HG02642 (cell line): Measurements from ENCODE around the gene TAF3.

Experiments
- ATAC-seq: cut with Tn5 transposase; IDR thresholded peaks from one replicate; pipeline ENCODE4 v1.9.1; 2021; ENCODE audit warnings: mild to moderate bottlenecking; ENCODE audit not compliant: unreplicated experiment, poor library complexity

TAF3 gene

GRCh38 chr10:7917736-7918135 lies 99.4 kb downstream of the TAF3 start:
- no peak for ATAC-seq

DNA sequence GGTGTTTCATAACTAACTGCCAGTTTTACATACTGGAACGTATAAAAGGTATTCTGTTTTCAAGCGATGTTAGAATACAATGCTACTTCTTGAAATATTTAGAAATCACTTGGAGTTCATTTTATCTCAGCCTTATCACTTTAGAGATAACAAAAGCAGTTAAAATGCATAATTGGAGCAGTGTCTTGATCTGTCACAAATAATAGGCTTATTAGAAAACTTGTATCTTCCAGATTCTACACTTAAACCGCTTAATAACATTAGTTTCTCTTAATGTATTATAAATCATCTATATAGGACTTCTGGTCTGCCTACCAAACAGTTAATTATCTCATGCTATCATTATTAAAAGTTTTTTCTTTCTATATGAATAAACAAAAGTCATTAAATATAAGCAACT lies 104.4 kb downstream of the TAF3 start:
- ATAC-seq: no peak

DNA sequence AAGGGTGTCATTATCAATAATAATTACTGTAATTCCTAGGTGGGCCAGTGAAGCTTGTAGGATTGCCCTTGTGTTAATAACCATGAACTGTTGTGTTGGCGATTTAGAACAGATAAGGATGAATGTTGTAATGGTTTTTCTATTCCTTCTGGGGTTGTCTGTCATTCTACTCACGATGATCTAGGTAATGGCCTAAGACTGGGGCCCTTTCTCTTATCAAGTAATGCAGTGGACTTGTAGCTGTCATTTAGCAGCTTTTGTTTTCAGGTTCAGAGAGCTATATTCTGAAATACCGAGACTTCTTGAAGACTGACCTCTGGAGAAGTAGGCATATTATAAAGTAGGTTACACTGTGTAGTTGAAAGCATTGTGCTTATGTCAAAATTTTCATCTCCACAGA lies 110.2 kb downstream of the TAF3 start:
- no peak for ATAC-seq

DNA sequence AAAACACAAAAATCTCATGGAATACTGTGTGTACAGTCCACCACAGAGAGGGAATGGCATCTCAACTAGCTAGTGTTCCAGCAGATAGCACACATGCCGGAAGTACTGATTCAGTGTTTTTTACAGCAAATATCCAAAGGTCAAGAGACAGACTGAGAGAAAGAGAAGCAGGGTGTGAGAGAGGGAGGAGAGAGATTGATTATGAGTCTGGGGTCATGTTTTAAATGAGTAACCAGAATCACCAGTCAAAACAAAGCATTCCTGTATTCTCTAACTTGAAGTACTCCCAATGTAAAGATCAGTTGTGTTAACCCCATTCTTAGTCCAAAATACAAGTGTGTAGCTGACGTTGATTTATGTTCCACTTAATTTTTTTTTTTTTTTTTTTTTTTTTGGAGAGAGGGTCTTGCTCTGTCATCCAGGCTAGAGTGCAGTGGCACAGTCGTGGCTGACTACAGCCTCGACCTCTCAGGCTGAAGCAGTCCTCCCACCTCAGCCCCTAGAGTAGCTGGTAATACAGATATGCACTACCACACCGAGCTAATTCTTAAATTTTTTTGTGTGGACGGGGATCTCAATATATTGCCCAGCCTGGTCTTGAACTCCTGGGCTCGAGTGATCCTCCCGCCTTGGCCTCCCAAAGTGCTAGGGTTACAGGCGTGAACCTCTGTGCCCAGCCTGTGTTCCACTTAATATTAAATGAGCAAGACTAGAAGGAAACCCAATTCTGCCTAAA lies 114.2 kb downstream of the TAF3 start:
- no peak for ATAC-seq

- ATAC-seq: no peak
Observed at GRCh38 chr10:7933262-7933661, 115.0 kb downstream of the TAF3 start.

GRCh38 chr10:7933757-7934156 lies 115.5 kb downstream of the TAF3 start:
- ATAC-seq: no peak

DNA sequence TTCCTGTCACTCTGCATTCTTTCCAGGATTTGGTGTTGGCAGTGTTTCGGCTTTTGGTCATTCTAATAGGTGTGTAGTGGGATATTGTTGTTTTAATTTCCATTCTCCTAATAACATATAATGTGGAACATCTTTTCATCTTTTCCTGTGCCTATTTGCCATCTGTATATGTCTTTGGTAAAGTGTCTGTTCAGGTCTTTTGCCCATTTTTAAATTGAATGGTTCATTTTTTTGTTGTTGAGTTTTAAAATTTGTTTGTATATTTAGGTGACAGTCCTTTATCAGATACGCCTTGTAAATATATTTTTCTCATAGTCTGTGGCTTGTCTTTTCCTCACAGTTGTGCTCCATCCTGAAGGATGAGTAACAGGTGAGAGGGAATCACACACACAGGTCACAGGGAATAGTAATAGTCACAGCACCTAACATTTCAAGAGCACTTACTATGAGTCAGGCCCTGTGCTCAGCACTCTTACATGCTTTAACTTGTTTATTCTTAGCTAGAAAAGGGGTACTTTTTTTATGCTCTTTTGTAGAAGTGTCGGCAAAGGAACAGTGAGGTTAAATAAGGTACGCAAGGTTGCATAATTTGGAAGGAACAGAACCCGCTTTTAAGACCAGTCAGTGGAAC lies 119.1 kb downstream of the TAF3 start:
- no peak for ATAC-seq

GRCh38 chr10:7941576-7941975 lies 123.3 kb downstream of the TAF3 start:
- no peak for ATAC-seq

DNA sequence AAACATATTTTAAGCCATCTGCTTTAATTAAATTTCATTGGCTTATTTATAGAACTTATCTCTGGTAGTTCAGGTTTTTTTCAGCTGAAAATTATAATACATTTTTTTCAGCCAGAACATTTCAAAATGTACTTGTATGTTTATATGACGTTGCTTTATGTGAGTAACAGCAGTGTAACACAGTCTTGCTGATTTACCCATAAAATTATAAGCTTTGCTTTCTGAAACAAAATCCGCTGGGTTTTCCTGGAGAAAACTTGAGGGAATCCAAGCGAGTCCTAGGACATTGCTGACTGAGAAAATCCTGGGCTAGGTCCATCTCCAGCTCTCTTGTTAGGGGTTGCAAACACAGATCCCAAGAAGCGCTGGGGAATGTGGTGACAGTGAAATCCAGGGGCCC lies 124.0 kb downstream of the TAF3 start:
- ATAC-seq: no peak

DNA sequence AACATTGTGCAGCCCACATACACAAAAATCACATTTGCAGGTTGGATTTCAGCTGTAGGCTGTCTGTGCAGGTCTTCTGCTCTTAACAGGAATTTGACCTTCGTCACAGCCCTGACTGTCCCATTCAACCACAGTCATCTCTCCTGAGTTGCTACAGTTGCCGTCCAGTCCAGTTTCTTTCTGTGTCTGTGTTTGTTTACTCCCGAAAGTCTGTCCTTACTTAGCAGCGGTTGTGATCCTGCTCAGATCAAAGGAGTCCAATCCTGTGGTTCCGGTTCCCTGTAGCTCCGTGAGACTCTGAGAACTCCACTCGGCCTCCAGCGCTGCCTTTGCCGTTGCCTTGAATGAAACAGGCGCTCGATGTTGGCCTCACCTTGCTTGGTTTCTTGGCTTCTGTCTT lies 124.6 kb downstream of the TAF3 start:
- ATAC-seq: no peak

- no peak for ATAC-seq
Observed at GRCh38 chr10:7944215-7944480, 125.8 kb downstream of the TAF3 start.

DNA sequence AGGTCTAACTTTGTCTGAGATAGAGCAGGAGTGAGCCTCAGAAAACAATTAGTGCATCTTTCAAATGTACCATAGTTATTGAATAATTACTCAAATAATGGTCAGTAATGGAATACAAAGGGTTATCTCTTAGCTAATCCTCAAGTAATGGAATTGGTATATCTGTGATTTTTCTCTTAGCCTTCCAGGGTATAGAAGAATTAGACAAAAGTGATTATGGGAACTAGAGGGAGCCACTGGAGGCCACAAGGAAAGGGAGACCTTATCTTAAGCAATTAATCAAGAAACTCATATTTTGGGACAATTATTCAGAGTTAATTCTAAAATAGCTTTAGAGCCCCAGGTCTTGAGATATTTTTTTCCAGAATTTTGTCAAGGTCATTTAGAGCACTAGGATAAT lies 126.2 kb downstream of the TAF3 start:
- ATAC-seq: no peak

- no peak for ATAC-seq
Observed at GRCh38 chr10:7945034-7945433, 126.7 kb downstream of the TAF3 start.

GRCh38 chr10:7945469-7946187 lies 127.3 kb downstream of the TAF3 start:
- ATAC-seq: no peak

DNA sequence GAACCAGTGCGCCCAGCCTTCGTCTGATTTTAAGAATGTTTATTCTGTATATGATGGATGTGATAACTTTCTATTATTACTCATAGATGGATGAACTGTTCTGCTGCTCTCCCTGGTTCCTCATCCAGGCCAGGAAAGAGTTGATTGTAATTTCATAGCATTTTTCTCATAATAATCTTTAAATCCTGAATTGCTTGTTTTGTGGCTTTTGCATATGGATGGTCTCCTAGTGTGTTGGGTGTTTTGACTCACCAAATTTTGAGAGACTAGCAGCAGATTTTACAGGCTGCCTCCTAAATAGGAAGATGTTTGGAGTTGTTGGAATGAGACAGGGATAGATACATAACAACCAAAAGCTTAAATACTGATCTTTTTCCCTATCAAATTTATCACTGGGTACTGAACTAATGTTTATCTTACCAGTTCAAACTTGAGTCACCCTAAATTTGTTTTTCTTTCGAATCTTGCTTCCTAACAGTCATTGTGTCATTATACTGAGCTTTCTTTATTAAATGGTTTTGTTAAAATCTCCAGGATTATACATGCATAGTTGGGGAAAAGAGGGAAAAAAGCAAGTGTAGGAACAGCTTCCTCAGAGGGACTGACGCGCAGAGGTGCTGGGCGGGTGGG lies 130.2 kb downstream of the TAF3 start:
- no peak for ATAC-seq

DNA sequence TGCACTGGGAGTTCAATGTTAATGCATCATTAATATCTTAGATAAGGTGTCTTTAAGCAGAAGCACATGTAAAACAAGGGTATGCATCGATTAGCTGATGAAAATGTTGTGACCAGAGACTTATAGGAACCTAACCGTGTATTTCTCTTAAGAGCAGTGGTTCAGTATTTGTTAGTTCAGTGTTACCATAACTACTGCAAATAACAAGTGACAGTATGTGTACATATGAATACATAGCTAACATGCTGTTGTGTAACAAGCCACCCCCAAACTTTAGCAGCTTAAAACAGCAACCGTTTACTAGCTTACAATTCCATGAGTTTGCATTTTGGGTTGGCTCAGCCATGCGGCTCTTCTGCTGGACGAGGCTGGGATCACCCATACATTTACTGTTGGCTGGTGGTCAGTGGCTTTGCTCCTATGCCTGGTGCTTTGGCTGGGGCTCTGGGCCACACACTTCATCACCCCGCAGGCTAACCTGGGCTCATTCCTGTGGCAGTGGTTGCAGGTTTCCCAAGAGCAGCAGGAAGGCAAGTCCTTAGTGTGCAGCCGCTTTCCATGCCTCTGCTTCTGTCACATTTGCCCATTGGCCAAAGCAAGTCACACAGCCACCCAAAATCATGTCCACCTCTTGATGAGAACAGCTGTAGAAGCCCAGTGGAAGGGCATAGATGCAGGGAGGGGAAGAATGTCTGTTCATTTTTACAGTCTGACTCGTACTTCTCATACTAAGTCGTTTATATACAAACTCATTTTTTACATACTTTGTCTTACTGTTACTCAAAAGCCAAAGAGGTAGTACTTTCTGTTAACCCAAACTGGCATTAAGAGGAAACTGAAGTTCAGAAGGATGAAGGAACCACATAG lies 132.9 kb downstream of the TAF3 start:
- no peak for ATAC-seq

DNA sequence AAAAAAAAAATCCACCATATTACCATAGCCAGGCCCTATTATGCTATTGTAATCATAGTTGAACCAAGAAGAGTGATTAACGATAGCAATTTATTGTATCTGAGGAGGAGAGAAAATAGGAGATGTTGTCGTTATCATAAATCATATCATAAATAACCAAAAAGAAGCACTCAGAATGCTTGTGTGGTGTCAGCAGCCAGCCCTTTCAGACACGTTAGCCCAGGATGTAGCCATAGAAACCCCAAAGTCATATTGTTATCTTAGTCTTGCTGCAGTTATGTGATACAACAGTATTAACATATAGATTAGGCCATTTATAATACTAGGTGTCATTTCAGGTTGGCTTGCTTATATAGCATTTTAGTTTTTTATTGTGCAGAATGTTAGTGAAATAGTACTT lies 134.0 kb downstream of the TAF3 start:
- no peak for ATAC-seq

GRCh38 chr10:7953447-7953846 lies 135.1 kb downstream of the TAF3 start:
- ATAC-seq: no peak

DNA sequence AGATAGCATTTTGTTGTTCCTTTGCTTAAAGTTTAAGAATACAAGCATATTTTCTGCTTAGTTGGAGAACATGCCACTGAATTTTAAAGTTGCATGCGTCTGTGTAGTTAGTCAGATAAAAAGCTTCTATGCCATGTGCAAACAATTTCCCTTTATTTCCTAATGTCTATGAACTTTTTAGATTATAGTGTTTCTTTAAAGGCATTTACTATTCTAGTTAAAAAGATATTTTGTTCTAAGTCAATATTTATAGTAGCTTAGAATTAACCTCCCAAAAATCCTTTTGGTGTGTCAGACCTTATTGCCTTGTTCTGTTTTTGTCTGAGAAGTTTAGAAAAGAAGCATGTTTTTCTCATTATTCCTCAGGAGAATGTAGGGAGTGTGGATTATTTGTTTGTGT lies 137.1 kb downstream of the TAF3 start:
- ATAC-seq: no peak

DNA sequence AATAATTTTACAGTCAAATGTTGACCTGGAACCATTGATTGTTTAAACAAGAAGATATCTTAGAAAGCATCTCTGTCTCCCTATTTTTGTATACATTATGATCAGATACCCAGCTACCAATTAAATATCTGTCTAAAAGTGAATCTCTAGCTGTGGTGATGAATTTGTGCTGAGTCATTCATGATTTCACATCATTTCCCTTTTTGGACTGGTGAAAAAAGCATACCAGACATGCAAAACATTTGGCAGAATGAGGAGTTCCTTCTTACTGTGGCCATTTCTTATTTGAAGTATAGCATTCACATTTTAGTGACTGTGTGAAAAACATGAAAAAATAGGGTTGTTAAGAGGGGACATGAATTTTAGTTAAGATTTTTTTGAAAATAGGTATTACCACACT lies 138.2 kb downstream of the TAF3 start:
- peak; percentile 93 for ATAC-seq

GRCh38 chr10:7957591-7957990 lies 139.3 kb downstream of the TAF3 start:
- no peak for ATAC-seq
